Measurements from ENCODE around the gene CD99.

DNA sequence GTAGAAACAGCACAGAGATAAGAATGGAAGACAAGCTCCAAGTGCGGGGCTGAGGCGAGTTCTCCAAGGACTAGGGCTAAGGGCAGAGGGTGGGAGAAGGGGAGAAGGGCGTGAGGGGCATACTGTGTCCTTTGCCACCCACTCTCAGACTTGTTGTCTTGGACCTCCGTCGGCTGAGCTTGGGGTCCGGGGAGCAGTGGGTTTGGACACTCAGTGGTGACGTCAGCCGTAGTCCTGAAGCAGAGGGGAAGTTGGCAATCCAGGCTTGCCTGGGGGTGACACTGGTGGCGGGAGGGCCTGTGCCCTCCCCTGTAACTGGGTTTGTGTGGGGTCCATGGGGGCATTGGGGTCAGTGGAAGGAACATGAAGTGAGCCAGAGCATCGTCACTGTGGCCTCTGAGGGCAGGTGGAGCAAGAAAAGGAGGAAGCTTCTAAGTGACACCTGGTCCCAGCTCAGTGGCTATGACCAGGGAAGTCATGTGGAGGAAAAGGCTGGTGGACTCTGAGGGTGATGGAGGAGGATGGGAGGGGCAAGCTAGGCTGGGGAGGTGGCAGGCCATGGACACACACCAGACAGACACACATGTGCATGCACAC, 17.6 kb downstream of the CD99 start:
- TF ChIP-seq, protein P1, sequence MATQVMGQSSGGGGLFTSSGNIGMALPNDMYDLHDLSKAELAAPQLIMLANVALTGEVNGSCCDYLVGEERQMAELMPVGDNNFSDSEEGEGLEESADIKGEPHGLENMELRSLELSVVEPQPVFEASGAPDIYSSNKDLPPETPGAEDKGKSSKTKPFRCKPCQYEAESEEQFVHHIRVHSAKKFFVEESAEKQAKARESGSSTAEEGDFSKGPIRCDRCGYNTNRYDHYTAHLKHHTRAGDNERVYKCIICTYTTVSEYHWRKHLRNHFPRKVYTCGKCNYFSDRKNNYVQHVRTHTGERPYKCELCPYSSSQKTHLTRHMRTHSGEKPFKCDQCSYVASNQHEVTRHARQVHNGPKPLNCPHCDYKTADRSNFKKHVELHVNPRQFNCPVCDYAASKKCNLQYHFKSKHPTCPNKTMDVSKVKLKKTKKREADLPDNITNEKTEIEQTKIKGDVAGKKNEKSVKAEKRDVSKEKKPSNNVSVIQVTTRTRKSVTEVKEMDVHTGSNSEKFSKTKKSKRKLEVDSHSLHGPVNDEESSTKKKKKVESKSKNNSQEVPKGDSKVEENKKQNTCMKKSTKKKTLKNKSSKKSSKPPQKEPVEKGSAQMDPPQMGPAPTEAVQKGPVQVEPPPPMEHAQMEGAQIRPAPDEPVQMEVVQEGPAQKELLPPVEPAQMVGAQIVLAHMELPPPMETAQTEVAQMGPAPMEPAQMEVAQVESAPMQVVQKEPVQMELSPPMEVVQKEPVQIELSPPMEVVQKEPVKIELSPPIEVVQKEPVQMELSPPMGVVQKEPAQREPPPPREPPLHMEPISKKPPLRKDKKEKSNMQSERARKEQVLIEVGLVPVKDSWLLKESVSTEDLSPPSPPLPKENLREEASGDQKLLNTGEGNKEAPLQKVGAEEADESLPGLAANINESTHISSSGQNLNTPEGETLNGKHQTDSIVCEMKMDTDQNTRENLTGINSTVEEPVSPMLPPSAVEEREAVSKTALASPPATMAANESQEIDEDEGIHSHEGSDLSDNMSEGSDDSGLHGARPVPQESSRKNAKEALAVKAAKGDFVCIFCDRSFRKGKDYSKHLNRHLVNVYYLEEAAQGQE (IDR thresholded peaks at IDR 0.05; ENCODE audit: unreplicated experiment), result no peak
- TF ChIP-seq JUNB (IDR thresholded peaks at IDR 0.05; ENCODE audit: unreplicated experiment) (no peak), POLR2AphosphoS5 (IDR thresholded peaks at IDR 0.05; ENCODE audit: low read depth) (no peak), EZH2 (IDR thresholded peaks at IDR 0.05; ENCODE audit: low read depth, unreplicated experiment) (no peak), CREB1 (CRISPR knock-in tag; IDR thresholded peaks at IDR 0.05; ENCODE audit: low read depth) (no peak), EZH2phosphoT487 (IDR thresholded peaks at IDR 0.05; ENCODE audit: unreplicated experiment) (no peak)
- TF ChIP-seq, protein P2, sequence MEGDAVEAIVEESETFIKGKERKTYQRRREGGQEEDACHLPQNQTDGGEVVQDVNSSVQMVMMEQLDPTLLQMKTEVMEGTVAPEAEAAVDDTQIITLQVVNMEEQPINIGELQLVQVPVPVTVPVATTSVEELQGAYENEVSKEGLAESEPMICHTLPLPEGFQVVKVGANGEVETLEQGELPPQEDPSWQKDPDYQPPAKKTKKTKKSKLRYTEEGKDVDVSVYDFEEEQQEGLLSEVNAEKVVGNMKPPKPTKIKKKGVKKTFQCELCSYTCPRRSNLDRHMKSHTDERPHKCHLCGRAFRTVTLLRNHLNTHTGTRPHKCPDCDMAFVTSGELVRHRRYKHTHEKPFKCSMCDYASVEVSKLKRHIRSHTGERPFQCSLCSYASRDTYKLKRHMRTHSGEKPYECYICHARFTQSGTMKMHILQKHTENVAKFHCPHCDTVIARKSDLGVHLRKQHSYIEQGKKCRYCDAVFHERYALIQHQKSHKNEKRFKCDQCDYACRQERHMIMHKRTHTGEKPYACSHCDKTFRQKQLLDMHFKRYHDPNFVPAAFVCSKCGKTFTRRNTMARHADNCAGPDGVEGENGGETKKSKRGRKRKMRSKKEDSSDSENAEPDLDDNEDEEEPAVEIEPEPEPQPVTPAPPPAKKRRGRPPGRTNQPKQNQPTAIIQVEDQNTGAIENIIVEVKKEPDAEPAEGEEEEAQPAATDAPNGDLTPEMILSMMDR (conservative IDR thresholded peaks at IDR 0.05; ENCODE audit: low read depth in 2 of 2), result no peak
- TF ChIP-seq, protein P3, sequence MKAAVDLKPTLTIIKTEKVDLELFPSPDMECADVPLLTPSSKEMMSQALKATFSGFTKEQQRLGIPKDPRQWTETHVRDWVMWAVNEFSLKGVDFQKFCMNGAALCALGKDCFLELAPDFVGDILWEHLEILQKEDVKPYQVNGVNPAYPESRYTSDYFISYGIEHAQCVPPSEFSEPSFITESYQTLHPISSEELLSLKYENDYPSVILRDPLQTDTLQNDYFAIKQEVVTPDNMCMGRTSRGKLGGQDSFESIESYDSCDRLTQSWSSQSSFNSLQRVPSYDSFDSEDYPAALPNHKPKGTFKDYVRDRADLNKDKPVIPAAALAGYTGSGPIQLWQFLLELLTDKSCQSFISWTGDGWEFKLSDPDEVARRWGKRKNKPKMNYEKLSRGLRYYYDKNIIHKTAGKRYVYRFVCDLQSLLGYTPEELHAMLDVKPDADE (IDR thresholded peaks at IDR 0.05), result no peak
